ENCODE results near the gene ST6GAL1. TPM values are rescaled to one million over a fixed set of nuclear protein-coding genes. Genes with fewer than 3 reads are reported as not detected.
"Not testable (repeated sequence)": the region's sequence is repeated elsewhere in the genome, so short reads cannot be mapped to it uniquely, and the experiment has no call there.

The ST6GAL1 gene
- total RNA-seq, 4 donors from 2014 or later: 11.1 to 29.8 (median 18.6) TPM

DNA sequence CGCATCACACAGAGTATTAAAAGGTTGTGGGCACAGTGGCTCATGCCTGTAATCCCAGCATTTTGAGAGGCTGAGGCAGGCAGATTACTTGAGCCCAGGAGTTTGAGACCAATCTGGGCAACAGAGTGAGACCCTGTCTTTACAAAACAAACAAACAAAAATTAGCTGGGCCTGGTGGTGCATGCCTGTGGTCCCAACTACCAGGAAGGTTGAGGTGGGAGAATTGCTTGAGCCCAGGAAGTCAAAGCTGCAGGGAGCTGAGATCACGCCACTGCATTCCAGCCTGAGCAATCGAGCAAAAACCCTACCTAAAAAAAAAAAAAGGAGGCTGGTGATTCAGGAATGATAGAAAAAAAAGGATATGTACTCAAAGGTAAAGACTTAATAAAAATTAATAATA lies 28.2 kb upstream of the ST6GAL1 start:
- no peaks in the 10 kb centered on the region for H3K9me3 ChIP-seq
- DNase-seq (no peak), ATAC-seq (no peak)
- no peaks in the 10 kb centered on the region for H3K4me1 ChIP-seq
- no peak overlapping the region for H3K27ac ChIP-seq
- in situ Hi-C loops (cut with MboI; ENCODE audit: low sequenced_read_pairs in 4 of 4): no loop called here
- no peak for TF ChIP-seq POLR2A (IDR thresholded peaks at IDR 0.05)
- TF ChIP-seq, protein P1, sequence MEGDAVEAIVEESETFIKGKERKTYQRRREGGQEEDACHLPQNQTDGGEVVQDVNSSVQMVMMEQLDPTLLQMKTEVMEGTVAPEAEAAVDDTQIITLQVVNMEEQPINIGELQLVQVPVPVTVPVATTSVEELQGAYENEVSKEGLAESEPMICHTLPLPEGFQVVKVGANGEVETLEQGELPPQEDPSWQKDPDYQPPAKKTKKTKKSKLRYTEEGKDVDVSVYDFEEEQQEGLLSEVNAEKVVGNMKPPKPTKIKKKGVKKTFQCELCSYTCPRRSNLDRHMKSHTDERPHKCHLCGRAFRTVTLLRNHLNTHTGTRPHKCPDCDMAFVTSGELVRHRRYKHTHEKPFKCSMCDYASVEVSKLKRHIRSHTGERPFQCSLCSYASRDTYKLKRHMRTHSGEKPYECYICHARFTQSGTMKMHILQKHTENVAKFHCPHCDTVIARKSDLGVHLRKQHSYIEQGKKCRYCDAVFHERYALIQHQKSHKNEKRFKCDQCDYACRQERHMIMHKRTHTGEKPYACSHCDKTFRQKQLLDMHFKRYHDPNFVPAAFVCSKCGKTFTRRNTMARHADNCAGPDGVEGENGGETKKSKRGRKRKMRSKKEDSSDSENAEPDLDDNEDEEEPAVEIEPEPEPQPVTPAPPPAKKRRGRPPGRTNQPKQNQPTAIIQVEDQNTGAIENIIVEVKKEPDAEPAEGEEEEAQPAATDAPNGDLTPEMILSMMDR (IDR thresholded peaks at IDR 0.05 in 4 of 5, conservative IDR thresholded peaks at IDR 0.05 in 1 of 5): no peak
- no peaks in the 10 kb centered on the region for H3K36me3 ChIP-seq
- no peak overlapping the region for H3K4me3 ChIP-seq
- H3K27me3 ChIP-seq: no peaks in the 10 kb centered on the region
- intact Hi-C loops (cut with DNase I; ENCODE audit: low total_unique reads): no loop called here

DNA sequence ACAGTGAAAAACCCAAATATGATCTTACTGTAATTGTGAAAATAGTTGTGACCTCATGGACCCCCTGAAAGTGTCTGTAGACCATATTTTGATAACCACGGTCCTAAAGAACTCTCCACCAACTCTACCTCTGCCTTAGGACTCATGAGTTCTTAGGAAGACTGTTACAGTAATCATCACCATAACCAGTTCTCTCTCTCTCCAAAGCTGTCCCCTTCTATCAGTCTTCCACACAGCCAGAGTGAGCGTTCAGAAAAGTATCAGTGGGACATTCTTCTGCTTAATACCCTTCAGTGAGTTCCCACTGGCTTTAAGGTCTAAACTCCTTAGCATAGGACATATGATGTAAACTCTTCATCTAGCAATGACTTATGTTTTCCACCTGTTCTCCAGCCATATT lies 27.6 kb upstream of the ST6GAL1 start:
- no peak overlapping the region for H3K4me3 ChIP-seq
- H3K36me3 ChIP-seq: no peaks in the 10 kb centered on the region
- intact Hi-C loops (cut with DNase I; ENCODE audit: low total_unique reads) (no loop called here), in situ Hi-C loops (cut with MboI; ENCODE audit: low sequenced_read_pairs in 4 of 4) (no loop called here)
- H3K4me1 ChIP-seq: no peaks in the 10 kb centered on the region
- no peaks in the 10 kb centered on the region for H3K9me3 ChIP-seq
- no peaks in the 10 kb centered on the region for H3K27me3 ChIP-seq
- no peak overlapping the region for H3K27ac ChIP-seq
- TF ChIP-seq, protein P1 (IDR thresholded peaks at IDR 0.05 in 4 of 5, conservative IDR thresholded peaks at IDR 0.05 in 1 of 5): no peak
- TF ChIP-seq POLR2A (IDR thresholded peaks at IDR 0.05): no peak
- DNase-seq (no peak), ATAC-seq (no peak)

DNA sequence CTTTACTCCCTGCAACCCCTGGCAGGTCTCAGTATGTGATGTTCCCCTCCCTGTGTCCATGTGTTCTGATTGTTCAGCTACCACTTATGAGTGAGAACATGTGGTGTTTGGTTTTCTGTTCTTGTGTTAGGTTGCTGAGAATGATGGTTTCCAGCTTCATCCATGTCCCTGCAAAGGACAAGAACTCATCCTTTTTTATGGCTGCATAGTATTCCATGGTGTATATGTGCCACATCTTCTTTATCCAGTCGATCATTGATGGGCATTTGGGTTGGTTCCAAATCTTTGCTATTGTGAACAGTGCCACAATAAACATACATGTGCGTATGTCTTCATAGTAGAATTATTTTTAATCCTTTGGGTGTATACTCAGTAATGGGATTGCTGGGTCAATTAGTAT lies 26.6 kb upstream of the ST6GAL1 start:
- ATAC-seq; H3K27me3 ChIP-seq; intact Hi-C loops (cut with DNase I; ENCODE audit: low total_unique reads); H3K27ac ChIP-seq; H3K36me3 ChIP-seq; in situ Hi-C loops (cut with MboI; ENCODE audit: low sequenced_read_pairs in 4 of 4); DNase-seq; H3K9me3 ChIP-seq; H3K4me1 ChIP-seq; H3K4me3 ChIP-seq: not testable (repeated sequence)

DNA sequence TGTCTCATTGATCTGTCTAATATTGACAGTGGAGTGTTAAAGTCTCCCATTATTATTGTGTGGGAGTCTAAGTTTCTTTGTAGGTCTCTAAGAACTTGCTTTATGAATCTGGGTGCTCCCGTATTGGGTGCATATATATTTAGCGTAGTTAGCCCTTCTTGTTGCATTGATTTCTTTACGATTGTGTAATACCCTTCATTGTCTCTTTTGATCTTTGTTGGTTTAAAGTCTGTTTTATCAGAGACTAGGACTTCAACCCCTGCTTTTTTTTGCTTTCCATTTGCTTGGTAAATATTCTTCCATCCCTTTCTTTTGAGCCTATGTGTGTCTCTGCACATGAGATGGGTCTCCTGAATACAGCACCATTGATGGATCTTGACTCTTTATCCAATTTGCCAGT lies 23.3 kb upstream of the ST6GAL1 start:
- intact Hi-C loops (cut with DNase I; ENCODE audit: low total_unique reads); ATAC-seq; in situ Hi-C loops (cut with MboI; ENCODE audit: low sequenced_read_pairs in 4 of 4); H3K27ac ChIP-seq; H3K4me3 ChIP-seq; H3K27me3 ChIP-seq; DNase-seq; H3K9me3 ChIP-seq; H3K36me3 ChIP-seq: not testable (repeated sequence)
- H3K4me1 ChIP-seq: peaks cover 7 to 16% of the 10 kb centered on the region in 2 donors

DNA sequence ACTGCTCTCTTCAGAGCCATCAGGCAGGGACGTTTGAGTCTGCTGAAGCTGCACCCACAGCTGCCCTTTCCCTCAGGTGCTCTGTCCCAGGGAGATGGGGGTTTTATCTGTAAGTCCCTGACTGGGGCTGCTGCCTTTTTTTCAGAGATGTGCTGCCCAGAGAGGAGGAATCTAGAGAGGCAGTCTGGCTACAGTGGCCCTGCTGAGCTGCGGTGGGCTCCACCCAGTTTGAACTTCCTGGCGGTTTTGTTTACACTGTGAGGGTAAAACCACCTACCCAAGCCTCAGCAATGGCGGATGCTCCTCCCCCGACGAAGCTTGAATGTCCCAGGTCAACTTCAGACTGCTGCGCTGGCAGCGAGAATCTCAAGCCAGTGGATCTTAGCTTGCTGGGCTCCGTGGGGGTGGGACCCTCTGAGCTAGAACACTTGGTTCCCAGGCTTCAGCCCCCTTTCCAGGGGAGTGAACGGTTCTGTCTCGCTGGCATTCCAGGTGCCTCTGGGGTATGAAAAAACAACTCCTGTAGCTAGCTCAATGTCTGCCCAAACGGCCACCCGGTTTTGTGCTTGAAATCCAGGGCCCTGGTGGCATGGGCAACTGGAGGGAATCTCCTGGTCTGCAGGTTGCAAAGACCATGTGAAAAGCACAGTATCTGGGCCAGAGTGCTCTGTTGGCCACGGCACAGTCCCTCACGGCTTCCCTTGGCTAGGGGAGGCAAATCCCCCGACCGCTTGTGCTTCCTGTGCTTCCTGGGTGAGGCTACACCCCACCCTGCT lies 21.1 kb upstream of the ST6GAL1 start:
- peak overlapping the region in 3 of 4 donors; percentile 6 to 85 (median 85) for H3K27ac ChIP-seq

More for the DNA sequence above, 21.1 kb upstream of the ST6GAL1 start:
- no peaks in the 10 kb centered on the region for H3K9me3 ChIP-seq
- TF ChIP-seq POLR2A (IDR thresholded peaks at IDR 0.05): no peak
- TF ChIP-seq, protein P1 (IDR thresholded peaks at IDR 0.05 in 4 of 5, conservative IDR thresholded peaks at IDR 0.05 in 1 of 5): no peak
- H3K27me3 ChIP-seq: no peaks in the 10 kb centered on the region
- peaks cover 12 to 16% of the 10 kb centered on the region in 2 donors for H3K4me1 ChIP-seq
- no peak for ATAC-seq
- intact Hi-C loops (cut with DNase I; ENCODE audit: low total_unique reads): no loop called here
- H3K4me3 ChIP-seq: no peak overlapping the region
- peak in 1 of 2 donors; percentile 28 for DNase-seq
- in situ Hi-C loops (cut with MboI; ENCODE audit: low sequenced_read_pairs in 4 of 4): no loop called here
- no peaks in the 10 kb centered on the region for H3K36me3 ChIP-seq

Measured in gastrocnemius medialis (tissue), 4 donors.